ENCODE data around the gene SEPTIN11. TPM values are rescaled to one million over a fixed set of nuclear protein-coding genes. Genes with fewer than 3 reads are reported as not detected.

The SEPTIN11 gene
- total RNA-seq, 1 experiment from 2014 or later, result 125 TPM

DNA sequence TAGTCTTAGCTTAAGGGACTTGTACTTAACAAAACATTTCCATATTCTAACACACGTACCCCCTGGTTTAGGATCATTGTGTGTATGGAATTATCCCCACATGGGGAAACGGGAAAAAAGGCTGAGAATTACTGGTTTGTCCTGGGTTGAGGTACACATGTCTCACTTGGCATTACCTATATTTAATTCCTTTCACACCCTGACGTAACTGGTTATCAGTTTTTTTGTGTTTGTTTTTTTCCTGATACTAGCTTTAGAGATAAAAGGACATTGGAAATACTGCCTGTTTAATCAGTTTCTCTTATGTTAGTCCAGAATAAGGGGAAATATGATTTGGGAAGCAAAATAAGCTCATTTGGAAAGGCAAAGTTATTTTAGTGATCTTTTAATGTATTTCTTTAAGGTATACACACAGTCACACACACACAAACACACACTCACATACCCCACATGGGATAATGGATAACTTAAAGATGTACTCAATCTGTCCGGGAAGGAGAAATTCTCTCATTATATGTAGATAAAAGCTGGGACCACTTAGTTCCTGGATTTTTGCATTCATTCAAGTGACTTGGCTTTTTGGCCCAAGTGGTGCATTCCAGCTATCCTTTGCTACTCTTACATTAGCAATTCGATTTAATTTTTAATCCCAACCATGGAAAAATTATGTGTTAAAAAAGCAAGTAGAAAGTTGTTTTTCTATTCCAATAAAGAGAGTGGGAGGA is 13.0 kb downstream of the SEPTIN11 start (continued):
- TF ChIP-seq, protein P1, sequence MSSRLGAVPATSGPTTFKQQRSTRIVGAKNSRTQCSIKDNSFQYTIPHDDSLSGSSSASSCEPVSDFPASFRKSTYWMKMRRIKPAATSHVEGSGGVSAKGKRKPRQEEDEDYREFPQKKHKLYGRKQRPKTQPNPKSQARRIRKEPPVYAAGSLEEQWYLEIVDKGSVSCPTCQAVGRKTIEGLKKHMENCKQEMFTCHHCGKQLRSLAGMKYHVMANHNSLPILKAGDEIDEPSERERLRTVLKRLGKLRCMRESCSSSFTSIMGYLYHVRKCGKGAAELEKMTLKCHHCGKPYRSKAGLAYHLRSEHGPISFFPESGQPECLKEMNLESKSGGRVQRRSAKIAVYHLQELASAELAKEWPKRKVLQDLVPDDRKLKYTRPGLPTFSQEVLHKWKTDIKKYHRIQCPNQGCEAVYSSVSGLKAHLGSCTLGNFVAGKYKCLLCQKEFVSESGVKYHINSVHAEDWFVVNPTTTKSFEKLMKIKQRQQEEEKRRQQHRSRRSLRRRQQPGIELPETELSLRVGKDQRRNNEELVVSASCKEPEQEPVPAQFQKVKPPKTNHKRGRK (CRISPR knock-in tag; IDR thresholded peaks at IDR 0.05; ENCODE audit: borderline replicate concordance), result no peak
- TF ChIP-seq CREB1 (CRISPR knock-in tag; IDR thresholded peaks at IDR 0.05) (no peak), FOXJ3 (CRISPR knock-in tag; IDR thresholded peaks at IDR 0.05; ENCODE audit: borderline replicate concordance) (no peak)
- TF ChIP-seq, protein P2, sequence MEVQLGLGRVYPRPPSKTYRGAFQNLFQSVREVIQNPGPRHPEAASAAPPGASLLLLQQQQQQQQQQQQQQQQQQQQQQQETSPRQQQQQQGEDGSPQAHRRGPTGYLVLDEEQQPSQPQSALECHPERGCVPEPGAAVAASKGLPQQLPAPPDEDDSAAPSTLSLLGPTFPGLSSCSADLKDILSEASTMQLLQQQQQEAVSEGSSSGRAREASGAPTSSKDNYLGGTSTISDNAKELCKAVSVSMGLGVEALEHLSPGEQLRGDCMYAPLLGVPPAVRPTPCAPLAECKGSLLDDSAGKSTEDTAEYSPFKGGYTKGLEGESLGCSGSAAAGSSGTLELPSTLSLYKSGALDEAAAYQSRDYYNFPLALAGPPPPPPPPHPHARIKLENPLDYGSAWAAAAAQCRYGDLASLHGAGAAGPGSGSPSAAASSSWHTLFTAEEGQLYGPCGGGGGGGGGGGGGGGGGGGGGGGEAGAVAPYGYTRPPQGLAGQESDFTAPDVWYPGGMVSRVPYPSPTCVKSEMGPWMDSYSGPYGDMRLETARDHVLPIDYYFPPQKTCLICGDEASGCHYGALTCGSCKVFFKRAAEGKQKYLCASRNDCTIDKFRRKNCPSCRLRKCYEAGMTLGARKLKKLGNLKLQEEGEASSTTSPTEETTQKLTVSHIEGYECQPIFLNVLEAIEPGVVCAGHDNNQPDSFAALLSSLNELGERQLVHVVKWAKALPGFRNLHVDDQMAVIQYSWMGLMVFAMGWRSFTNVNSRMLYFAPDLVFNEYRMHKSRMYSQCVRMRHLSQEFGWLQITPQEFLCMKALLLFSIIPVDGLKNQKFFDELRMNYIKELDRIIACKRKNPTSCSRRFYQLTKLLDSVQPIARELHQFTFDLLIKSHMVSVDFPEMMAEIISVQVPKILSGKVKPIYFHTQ (CRISPR knock-in tag; IDR thresholded peaks at IDR 0.05), result no peak
- TF ChIP-seq, protein P3, sequence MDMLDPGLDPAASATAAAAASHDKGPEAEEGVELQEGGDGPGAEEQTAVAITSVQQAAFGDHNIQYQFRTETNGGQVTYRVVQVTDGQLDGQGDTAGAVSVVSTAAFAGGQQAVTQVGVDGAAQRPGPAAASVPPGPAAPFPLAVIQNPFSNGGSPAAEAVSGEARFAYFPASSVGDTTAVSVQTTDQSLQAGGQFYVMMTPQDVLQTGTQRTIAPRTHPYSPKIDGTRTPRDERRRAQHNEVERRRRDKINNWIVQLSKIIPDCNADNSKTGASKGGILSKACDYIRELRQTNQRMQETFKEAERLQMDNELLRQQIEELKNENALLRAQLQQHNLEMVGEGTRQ (CRISPR knock-in tag; IDR thresholded peaks at IDR 0.05), result no peak

DNA sequence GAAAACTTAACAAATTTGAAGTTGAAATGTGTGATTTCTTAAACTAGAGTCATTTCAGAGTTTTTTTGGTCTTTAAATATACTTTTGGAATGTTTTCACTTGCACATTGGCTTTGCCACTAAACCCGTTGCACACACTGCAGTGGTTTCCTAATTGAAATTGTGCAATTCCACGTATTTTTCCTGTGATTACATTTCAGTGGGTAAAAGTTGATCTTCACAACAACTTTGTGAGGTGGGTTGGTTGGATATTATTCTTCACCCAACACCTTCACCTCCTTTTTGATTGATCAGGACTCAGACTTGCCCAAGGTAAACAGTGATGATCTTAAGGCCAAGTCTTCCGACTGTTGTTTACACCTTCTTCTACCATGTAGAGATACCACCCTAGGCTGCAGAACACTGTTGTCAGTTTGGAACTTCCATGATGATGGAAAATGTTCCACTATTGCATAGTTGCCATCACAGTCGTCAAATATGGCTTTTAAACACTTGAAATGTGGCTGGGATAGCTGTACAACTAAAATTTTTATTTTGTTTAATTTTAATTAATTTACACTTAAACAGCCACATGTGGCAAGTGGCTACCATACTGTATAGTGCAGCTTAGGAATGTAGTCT is 13.7 kb downstream of the SEPTIN11 start:
- H3K27me3 Mint-ChIP-seq (ENCODE audit: low read depth), result no peaks in the 10 kb centered on the region
- peaks cover 5% of the 10 kb centered on the region for H3K9me3 Mint-ChIP-seq
- DNase-seq (ENCODE audit: low spot score) (no peak), ATAC-seq (no peak)
- ChIA-PET POLR2A (no interaction called here), CTCF (interaction anchor here (0.7 kb wide), 1 partner anchor 8 kb away, joined by 3 read pairs; no protein-coding TSS in a partner anchor)
- H3K4me3 Mint-ChIP-seq, result no peak overlapping the region
- peaks cover 34% of the 10 kb centered on the region for H3K4me1 Mint-ChIP-seq
- H3K36me3 Mint-ChIP-seq, result peaks cover 12% of the 10 kb centered on the region
- no peak overlapping the region for H3K27ac Mint-ChIP-seq
- TF ChIP-seq, protein P4, sequence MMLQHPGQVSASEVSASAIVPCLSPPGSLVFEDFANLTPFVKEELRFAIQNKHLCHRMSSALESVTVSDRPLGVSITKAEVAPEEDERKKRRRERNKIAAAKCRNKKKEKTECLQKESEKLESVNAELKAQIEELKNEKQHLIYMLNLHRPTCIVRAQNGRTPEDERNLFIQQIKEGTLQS (CRISPR knock-in tag; conservative IDR thresholded peaks at IDR 0.05), result no peak
- TF ChIP-seq TEAD1 (CRISPR knock-in tag; IDR thresholded peaks at IDR 0.05), result no peak
- no peak for TF ChIP-seq NFATC4 (CRISPR knock-in tag; IDR thresholded peaks at IDR 0.05)
- TF ChIP-seq, protein P5, sequence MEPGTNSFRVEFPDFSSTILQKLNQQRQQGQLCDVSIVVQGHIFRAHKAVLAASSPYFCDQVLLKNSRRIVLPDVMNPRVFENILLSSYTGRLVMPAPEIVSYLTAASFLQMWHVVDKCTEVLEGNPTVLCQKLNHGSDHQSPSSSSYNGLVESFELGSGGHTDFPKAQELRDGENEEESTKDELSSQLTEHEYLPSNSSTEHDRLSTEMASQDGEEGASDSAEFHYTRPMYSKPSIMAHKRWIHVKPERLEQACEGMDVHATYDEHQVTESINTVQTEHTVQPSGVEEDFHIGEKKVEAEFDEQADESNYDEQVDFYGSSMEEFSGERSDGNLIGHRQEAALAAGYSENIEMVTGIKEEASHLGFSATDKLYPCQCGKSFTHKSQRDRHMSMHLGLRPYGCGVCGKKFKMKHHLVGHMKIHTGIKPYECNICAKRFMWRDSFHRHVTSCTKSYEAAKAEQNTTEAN (CRISPR knock-in tag; IDR thresholded peaks at IDR 0.05), result no peak
- TF ChIP-seq, protein P6, sequence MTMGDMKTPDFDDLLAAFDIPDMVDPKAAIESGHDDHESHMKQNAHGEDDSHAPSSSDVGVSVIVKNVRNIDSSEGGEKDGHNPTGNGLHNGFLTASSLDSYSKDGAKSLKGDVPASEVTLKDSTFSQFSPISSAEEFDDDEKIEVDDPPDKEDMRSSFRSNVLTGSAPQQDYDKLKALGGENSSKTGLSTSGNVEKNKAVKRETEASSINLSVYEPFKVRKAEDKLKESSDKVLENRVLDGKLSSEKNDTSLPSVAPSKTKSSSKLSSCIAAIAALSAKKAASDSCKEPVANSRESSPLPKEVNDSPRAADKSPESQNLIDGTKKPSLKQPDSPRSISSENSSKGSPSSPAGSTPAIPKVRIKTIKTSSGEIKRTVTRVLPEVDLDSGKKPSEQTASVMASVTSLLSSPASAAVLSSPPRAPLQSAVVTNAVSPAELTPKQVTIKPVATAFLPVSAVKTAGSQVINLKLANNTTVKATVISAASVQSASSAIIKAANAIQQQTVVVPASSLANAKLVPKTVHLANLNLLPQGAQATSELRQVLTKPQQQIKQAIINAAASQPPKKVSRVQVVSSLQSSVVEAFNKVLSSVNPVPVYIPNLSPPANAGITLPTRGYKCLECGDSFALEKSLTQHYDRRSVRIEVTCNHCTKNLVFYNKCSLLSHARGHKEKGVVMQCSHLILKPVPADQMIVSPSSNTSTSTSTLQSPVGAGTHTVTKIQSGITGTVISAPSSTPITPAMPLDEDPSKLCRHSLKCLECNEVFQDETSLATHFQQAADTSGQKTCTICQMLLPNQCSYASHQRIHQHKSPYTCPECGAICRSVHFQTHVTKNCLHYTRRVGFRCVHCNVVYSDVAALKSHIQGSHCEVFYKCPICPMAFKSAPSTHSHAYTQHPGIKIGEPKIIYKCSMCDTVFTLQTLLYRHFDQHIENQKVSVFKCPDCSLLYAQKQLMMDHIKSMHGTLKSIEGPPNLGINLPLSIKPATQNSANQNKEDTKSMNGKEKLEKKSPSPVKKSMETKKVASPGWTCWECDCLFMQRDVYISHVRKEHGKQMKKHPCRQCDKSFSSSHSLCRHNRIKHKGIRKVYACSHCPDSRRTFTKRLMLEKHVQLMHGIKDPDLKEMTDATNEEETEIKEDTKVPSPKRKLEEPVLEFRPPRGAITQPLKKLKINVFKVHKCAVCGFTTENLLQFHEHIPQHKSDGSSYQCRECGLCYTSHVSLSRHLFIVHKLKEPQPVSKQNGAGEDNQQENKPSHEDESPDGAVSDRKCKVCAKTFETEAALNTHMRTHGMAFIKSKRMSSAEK (CRISPR knock-in tag; IDR thresholded peaks at IDR 0.05; ENCODE audit: borderline replicate concordance), result no peak
- TF ChIP-seq, protein P7, sequence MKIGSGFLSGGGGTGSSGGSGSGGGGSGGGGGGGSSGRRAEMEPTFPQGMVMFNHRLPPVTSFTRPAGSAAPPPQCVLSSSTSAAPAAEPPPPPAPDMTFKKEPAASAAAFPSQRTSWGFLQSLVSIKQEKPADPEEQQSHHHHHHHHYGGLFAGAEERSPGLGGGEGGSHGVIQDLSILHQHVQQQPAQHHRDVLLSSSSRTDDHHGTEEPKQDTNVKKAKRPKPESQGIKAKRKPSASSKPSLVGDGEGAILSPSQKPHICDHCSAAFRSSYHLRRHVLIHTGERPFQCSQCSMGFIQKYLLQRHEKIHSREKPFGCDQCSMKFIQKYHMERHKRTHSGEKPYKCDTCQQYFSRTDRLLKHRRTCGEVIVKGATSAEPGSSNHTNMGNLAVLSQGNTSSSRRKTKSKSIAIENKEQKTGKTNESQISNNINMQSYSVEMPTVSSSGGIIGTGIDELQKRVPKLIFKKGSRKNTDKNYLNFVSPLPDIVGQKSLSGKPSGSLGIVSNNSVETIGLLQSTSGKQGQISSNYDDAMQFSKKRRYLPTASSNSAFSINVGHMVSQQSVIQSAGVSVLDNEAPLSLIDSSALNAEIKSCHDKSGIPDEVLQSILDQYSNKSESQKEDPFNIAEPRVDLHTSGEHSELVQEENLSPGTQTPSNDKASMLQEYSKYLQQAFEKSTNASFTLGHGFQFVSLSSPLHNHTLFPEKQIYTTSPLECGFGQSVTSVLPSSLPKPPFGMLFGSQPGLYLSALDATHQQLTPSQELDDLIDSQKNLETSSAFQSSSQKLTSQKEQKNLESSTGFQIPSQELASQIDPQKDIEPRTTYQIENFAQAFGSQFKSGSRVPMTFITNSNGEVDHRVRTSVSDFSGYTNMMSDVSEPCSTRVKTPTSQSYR (CRISPR knock-in tag; IDR thresholded peaks at IDR 0.05), result no peak
- TF ChIP-seq TCF7 (CRISPR knock-in tag; IDR thresholded peaks at IDR 0.05; ENCODE audit: low read depth), result no peak
- TF ChIP-seq NFE2L1 (CRISPR knock-in tag; IDR thresholded peaks at IDR 0.05), result no peak
- no peak for TF ChIP-seq MYBL2 (CRISPR knock-in tag; IDR thresholded peaks at IDR 0.05)
- TF ChIP-seq, protein P2 (CRISPR knock-in tag; IDR thresholded peaks at IDR 0.05), result no peak
- no peak for TF ChIP-seq RELA (CRISPR knock-in tag; IDR thresholded peaks at IDR 0.05; ENCODE audit: borderline replicate concordance)
